ENCODE results near the gene PRMT7. TPM values are rescaled to one million over a fixed set of nuclear protein-coding genes. Genes with fewer than 3 reads are reported as not detected.

PRMT7 gene
- total RNA-seq, 1 experiment from 2014 or later, result 46.4 TPM

DNA sequence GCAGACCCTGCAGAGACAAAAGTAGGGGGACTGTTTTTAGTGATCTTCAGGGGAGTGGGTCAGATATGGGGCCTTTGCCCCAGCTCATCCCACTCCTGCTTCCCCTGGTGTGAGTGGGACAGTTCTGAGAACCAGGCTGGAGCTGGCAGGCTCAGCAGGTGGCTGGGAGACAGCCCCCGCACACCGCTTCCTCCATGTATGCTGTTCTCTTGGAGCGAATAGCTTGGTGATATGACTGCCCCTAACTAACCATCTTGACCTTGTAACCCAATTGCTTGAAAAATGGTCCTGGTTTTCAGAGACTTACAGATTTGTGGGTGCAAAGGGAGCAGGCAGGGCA, 61.5 kb downstream of the PRMT7 start:
- H3K9ac ChIP-seq (ENCODE audit: low read length), result no peak overlapping the region
- no peak for DNase-seq
- no peaks in the 10 kb centered on the region for H3K9me2 ChIP-seq (replicated peaks; ENCODE audit: low read length)
- intact Hi-C loops (cut with micrococcal nuclease), result no loop called here
- no peaks in the 10 kb centered on the region for H3F3A ChIP-seq (ENCODE audit: low read length, unreplicated experiment)
- ATAC-seq, result no peak
- no peaks in the 10 kb centered on the region for H4K20me1 ChIP-seq (ENCODE audit: low read length)
- no peaks in the 10 kb centered on the region for H3K79me2 ChIP-seq (ENCODE audit: low read length)
- CTCF ChIA-PET, result no interaction called here
- no peak overlapping the region for H3K27ac ChIP-seq (ENCODE audit: low read length)
- no peaks in the 10 kb centered on the region for H3K36me3 ChIP-seq (ENCODE audit: low read depth, low read length)
- BruUV-seq (replicated peaks), result no TSS peak
- no peak overlapping the region for H3K4me2 ChIP-seq (ENCODE audit: low read length)
- no peaks in the 10 kb centered on the region for H3K27me3 ChIP-seq (ENCODE audit: low read length)
- no peaks in the 10 kb centered on the region for H3K9me3 ChIP-seq (ENCODE audit: low read length)
- TF ChIP-seq EZH2 (IDR thresholded peaks at IDR 0.05; ENCODE audit: low read length, unreplicated experiment), result no peak
- TF ChIP-seq EZH2phosphoT487 (IDR thresholded peaks at IDR 0.05; ENCODE audit: borderline replicate concordance, low read length), result no peak
- TF ChIP-seq, protein P1, sequence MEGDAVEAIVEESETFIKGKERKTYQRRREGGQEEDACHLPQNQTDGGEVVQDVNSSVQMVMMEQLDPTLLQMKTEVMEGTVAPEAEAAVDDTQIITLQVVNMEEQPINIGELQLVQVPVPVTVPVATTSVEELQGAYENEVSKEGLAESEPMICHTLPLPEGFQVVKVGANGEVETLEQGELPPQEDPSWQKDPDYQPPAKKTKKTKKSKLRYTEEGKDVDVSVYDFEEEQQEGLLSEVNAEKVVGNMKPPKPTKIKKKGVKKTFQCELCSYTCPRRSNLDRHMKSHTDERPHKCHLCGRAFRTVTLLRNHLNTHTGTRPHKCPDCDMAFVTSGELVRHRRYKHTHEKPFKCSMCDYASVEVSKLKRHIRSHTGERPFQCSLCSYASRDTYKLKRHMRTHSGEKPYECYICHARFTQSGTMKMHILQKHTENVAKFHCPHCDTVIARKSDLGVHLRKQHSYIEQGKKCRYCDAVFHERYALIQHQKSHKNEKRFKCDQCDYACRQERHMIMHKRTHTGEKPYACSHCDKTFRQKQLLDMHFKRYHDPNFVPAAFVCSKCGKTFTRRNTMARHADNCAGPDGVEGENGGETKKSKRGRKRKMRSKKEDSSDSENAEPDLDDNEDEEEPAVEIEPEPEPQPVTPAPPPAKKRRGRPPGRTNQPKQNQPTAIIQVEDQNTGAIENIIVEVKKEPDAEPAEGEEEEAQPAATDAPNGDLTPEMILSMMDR (conservative IDR thresholded peaks at IDR 0.05; ENCODE audit: low read depth, low read length), result no peak
- no peak overlapping the region for H3K4me3 ChIP-seq (ENCODE audit: low read length)
- H3K4me1 ChIP-seq (ENCODE audit: insufficient read depth, low read length), result no peaks in the 10 kb centered on the region
- H2AFZ ChIP-seq (ENCODE audit: low read length), result no peak overlapping the region
- POLR2A ChIA-PET (ENCODE audit: unreplicated experiment), result no interaction called here

DNA sequence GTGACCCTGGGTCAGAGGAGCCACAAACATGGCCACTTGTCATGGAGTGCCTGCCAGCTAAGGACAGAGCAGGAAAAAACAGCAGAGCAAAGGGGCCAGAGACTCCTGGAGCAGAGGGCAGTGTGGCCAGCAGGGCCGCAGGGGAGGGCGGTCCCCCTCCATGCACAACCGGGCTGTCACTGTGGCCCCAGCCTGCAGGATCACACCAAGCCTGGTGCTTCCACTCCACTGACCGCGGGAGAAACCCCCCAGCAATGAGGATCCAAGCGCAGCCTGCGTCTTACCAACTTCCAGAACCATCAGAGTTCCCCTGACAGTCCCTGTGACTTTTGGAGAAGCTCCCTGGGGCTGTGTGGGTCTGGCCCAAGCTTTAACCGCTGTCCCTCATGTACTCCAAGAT, 62.0 kb downstream of the PRMT7 start:
- Histone ChIP-seq H3K79me2 (ENCODE audit: low read length) (no peaks in the 10 kb centered on the region), H3F3A (ENCODE audit: low read length, unreplicated experiment) (no peaks in the 10 kb centered on the region), H3K27ac (ENCODE audit: low read length) (no peak overlapping the region), H3K9ac (ENCODE audit: low read length) (no peak overlapping the region), H3K4me3 (ENCODE audit: low read length) (no peak overlapping the region), H2AFZ (ENCODE audit: low read length) (no peak overlapping the region), H3K4me1 (ENCODE audit: insufficient read depth, low read length) (no peaks in the 10 kb centered on the region; the same call in 1 of the 2 replicates), H3K9me3 (ENCODE audit: low read length) (no peaks in the 10 kb centered on the region), H3K9me2 (replicated peaks; ENCODE audit: low read length) (no peaks in the 10 kb centered on the region), H3K36me3 (ENCODE audit: low read depth, low read length) (no peaks in the 10 kb centered on the region), H3K4me2 (ENCODE audit: low read length) (no peak overlapping the region), H3K27me3 (ENCODE audit: low read length) (no peaks in the 10 kb centered on the region), H4K20me1 (ENCODE audit: low read length) (no peaks in the 10 kb centered on the region)
- no peak for ATAC-seq
- no TSS peak for BruUV-seq (replicated peaks)
- ChIA-PET POLR2A (ENCODE audit: unreplicated experiment) (no interaction called here), CTCF (no interaction called here)
- intact Hi-C loops (cut with micrococcal nuclease), result no loop called here
- DNase-seq, result no peak
- TF ChIP-seq, protein P1 (conservative IDR thresholded peaks at IDR 0.05; ENCODE audit: low read depth, low read length), result no peak
- TF ChIP-seq EZH2phosphoT487 (IDR thresholded peaks at IDR 0.05; ENCODE audit: borderline replicate concordance, low read length) (no peak), EZH2 (IDR thresholded peaks at IDR 0.05; ENCODE audit: low read length, unreplicated experiment) (no peak)

DNA sequence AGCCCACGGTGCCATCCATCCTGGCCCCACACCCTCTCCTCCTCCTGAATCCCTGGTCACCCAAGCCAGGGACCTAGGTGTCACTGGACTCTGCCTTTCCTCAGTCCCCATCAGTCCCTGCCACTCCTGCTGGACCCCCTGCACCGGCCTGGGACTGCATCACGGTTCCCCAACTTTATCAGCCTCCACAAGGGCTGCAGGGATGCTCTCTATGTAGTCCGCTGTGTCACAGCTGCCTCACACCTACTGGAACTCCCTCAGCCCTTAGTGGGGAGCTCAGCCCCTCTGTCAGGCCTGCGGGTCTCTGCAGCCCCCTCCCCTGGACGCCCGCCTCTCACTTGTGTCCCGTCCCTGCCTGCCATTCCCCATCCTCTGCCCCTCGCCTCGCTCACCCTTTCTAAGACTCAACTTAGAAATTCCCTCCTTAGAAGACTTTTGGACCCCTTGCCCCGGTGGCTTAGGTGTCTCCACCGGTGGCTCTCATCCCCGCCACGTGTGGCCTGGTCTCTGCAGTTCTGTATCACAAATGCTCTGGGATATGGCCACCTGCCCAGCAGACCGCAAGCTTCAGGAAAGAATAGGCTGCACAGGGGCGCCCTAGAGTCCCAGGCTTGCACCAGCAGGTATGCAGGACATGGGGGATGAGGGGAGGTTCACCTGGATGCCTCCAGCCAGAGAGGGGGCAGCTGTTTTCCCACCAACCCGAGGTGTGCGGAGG, 62.9 kb downstream of the PRMT7 start:
- no peak for DNase-seq
- Histone ChIP-seq H3K27ac (ENCODE audit: low read length) (no peak overlapping the region), H3F3A (ENCODE audit: low read length, unreplicated experiment) (no peaks in the 10 kb centered on the region), H3K79me2 (ENCODE audit: low read length) (no peaks in the 10 kb centered on the region), H3K4me1 (ENCODE audit: insufficient read depth, low read length) (no peaks in the 10 kb centered on the region; the same call in 1 of the 2 replicates), H3K9me2 (replicated peaks; ENCODE audit: low read length) (no peaks in the 10 kb centered on the region), H4K20me1 (ENCODE audit: low read length) (no peaks in the 10 kb centered on the region), H3K36me3 (ENCODE audit: low read depth, low read length) (no peaks in the 10 kb centered on the region), H3K27me3 (ENCODE audit: low read length) (no peaks in the 10 kb centered on the region), H3K4me2 (ENCODE audit: low read length) (no peak overlapping the region), H3K9ac (ENCODE audit: low read length) (no peak overlapping the region), H3K9me3 (ENCODE audit: low read length) (no peaks in the 10 kb centered on the region), H2AFZ (ENCODE audit: low read length) (no peak overlapping the region), H3K4me3 (ENCODE audit: low read length) (no peak overlapping the region)
- intact Hi-C loops (cut with micrococcal nuclease), result no loop called here
- TF ChIP-seq, protein P1 (conservative IDR thresholded peaks at IDR 0.05; ENCODE audit: low read depth, low read length), result no peak
- TF ChIP-seq EZH2phosphoT487 (IDR thresholded peaks at IDR 0.05; ENCODE audit: borderline replicate concordance, low read length), result no peak
- no peak for TF ChIP-seq EZH2 (IDR thresholded peaks at IDR 0.05; ENCODE audit: low read length, unreplicated experiment)
- no TSS peak for BruUV-seq (replicated peaks)
- ChIA-PET POLR2A (ENCODE audit: unreplicated experiment) (no interaction called here), CTCF (no interaction called here)
- no peak for ATAC-seq
